ENCODE data around the gene POP5.
"Not testable (repeated sequence)": the region's sequence is repeated elsewhere in the genome, so short reads cannot be mapped to it uniquely, and the experiment has no call there.

POP5 gene, protein sequence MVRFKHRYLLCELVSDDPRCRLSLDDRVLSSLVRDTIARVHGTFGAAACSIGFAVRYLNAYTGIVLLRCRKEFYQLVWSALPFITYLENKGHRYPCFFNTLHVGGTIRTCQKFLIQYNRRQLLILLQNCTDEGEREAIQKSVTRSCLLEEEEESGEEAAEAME

DNA sequence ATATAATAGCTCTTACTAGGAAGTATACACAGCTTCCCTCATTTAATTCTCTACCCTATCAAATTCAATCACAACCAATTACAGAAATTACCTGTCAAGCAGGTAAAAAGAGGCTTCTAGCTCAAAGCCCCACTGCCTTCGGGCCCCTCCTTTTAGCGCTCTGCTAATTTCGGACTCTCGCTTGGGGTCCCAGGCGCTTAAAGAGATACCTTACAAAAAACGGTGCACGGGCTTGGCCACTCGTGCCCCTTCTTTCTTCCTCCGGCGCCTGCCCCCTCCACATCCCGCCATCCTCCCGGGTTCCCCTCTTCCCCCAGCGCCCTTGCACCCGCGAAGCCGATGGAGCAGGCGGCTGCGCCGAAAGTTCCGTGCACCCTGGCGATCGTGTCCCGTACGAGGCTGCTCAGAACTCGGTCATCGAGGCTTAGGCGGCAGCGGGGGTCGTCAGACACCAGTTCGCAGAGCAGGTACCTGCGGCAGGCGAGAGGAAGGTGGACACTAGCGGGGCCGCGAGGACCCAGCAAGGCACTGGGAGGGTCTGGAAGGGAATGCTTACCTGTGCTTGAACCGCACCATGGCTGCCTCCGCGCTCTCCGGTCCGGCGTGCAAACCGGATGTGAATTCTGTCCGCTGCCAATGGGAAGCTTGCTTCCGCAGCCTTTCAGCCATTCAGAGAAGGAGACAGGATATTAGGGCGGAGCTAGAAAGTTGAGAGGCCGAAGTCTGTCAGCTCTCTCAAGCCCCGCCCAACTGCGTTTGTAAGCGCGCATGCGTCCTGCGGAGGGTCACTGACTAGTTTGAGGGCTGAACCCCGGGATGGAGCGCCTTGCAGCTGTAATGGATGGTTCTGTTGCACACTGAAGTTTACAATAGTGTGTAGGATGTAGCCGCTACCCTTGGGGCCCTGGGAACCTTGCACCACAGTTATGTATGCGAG is at the start of gene POP5:
POP5 (minus strand) TSS at position 616 of the 937 bp plus-strand sequence; CDS start at position 576, 40 bp downstream.
- H3K4me3 ChIP-seq (ENCODE audit: insufficient read length, low read depth), result peak within 1 kb of the TSS; percentile 95
- peaks cover 38% of the 10 kb centered on the region for H3K36me3 ChIP-seq (ENCODE audit: insufficient read depth, insufficient read length, low read length)
- no peaks in the 10 kb centered on the region for H3K9me3 ChIP-seq (ENCODE audit: insufficient read depth, low read length)
- peaks cover 13% of the 10 kb centered on the region for H3K27me3 ChIP-seq (ENCODE audit: insufficient read depth, insufficient read length)
- peak; percentile 98 for DNase-seq (ENCODE audit: low read depth, low spot score)
- H3K9ac ChIP-seq (ENCODE audit: insufficient read length, low read depth), result peak within 1 kb of the TSS; percentile 94
- no peaks in the 10 kb centered on the region for H3K4me1 ChIP-seq (ENCODE audit: insufficient read depth, insufficient read length)
- TF ChIP-seq SUZ12 (IDR thresholded peaks at IDR 0.05; ENCODE audit: extremely low read depth, insufficient read depth, insufficient read length) (no peak), YY1 (IDR thresholded peaks at IDR 0.05; ENCODE audit: insufficient read depth, insufficient read length) (peak; percentile 68)

DNA sequence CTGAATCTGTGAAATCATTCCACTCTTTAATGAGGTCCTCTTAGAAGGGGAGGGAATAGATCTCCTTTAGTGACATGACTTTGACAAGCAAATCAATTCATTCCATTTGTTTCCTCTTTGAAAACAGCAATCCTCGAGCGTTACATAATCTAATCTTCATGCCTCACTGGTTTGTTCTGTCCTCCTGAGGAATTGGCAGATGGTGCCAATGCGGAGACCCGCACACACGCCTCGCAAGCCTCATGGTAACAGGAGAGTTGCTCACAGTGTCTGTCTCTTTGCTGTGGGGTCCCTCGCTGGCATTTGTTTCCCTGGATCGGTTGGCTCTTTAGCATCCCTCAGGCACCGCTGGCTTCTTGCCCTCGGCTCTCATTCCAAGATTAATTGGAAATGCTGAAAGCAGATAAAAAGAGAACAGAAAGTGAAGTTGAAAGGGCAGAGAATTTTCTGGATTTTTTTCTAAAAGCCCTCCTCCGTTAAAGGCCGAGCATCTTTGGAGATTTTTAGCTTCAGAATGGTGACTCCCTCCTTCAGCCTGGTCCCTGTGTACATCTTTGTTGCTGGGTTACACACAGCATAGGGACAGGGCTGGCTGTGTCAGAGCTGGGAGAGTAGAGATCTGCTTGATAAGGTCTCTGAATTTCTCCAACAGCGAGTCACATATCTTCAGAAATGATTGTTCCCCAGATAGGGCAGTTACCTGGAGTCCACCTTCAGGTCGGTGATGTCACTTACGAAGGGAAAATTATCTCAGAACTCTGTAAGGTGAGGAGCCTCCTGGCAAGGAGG is 49.1 kb upstream of the POP5 start:
- TF ChIP-seq SUZ12 (IDR thresholded peaks at IDR 0.05; ENCODE audit: extremely low read depth, insufficient read depth, insufficient read length) (no peak), YY1 (IDR thresholded peaks at IDR 0.05; ENCODE audit: insufficient read depth, insufficient read length) (no peak), ZNF274 (IDR thresholded peaks at IDR 0.05; ENCODE audit: low read depth, low read length) (no peak)
- Histone ChIP-seq H3K36me3 (ENCODE audit: insufficient read depth, insufficient read length, low read length) (no peaks in the 10 kb centered on the region), H3K4me1 (ENCODE audit: insufficient read depth, insufficient read length) (no peaks in the 10 kb centered on the region), H3K9me3 (ENCODE audit: insufficient read depth, low read length) (no peaks in the 10 kb centered on the region), H3K27me3 (ENCODE audit: insufficient read depth, insufficient read length) (peaks cover 4% of the 10 kb centered on the region), H3K9ac (ENCODE audit: insufficient read length, low read depth) (no peak overlapping the region), H3K4me3 (ENCODE audit: insufficient read length, low read depth) (no peak overlapping the region)
- DNase-seq (ENCODE audit: low read depth, low spot score), result no peak

DNA sequence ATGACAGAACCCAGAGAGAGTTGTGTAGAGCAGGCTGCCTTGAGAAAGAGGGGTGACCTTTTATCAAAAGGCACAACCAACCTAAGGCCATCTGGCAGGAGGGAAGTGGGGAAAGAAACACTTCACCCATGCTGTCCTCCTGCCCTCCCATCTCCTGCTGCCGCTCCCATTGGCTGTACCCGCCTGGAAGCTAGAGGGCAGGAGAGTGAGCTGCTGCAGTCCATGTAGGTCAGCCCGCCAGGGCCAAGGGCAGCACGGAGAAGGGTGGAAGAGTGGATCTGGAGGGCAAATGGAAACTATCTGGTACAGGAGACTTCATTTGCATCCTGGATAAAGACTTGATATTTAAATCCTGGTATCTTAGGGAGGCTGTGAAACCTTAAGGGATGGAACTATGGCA is 47.7 kb upstream of the POP5 start:
- Histone ChIP-seq H3K27me3 (ENCODE audit: insufficient read depth, insufficient read length) (no peaks in the 10 kb centered on the region), H3K9ac (ENCODE audit: insufficient read length, low read depth) (no peak overlapping the region), H3K4me3 (ENCODE audit: insufficient read length, low read depth) (no peak overlapping the region), H3K36me3 (ENCODE audit: insufficient read depth, insufficient read length, low read length) (no peaks in the 10 kb centered on the region), H3K4me1 (ENCODE audit: insufficient read depth, insufficient read length) (no peaks in the 10 kb centered on the region), H3K9me3 (ENCODE audit: insufficient read depth, low read length) (no peaks in the 10 kb centered on the region)
- no peak for DNase-seq (ENCODE audit: low read depth, low spot score)
- TF ChIP-seq SUZ12 (IDR thresholded peaks at IDR 0.05; ENCODE audit: extremely low read depth, insufficient read depth, insufficient read length), result no peak
- no peak for TF ChIP-seq YY1 (IDR thresholded peaks at IDR 0.05; ENCODE audit: insufficient read depth, insufficient read length)
- no peak for TF ChIP-seq ZNF274 (IDR thresholded peaks at IDR 0.05; ENCODE audit: low read depth, low read length)

DNA sequence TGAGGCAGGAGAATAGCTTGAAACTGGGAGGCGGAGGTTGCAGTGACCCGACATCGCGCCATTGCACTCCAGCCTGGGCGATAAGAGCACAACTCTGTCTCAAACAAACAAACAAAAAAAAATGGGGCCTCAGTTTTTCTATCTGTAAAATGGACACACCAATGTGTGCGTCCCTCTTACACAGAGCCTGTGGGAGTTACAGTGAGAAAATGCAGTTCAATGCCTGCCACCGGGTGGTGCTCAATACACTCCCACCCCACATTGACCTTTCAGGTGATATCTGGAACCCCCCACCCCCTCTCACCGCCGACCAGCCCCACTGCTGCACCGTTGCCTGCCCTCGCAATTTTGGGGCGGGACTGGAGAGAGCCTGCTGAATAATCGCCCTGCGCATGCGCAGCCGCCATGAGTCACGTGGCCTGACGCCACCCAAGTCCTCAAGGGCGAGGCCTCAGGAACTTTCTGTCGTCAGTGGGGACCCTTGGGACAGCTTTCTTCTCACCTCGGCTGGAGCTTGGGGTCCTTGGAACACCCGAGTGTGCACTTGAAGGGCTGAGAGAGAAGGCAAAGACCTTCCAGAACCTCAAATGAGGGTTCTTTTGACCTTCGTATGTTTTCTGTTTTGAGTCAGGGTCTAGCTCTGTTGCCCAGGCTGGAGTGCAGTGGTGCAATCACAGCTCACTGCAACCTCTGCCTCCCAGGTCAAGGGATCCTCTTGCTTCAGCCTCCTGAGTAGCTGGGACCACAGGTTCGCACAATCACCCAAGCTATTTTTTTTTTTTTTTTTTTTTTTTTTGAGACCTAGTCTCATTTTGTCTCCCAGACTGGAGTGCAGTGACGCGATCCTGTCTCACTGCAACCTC is 44.6 kb upstream of the POP5 start:
- Histone ChIP-seq H3K36me3 (ENCODE audit: insufficient read depth, insufficient read length, low read length) (no peaks in the 10 kb centered on the region), H3K4me1 (ENCODE audit: insufficient read depth, insufficient read length) (no peaks in the 10 kb centered on the region), H3K9ac (ENCODE audit: insufficient read length, low read depth) (no peak overlapping the region), H3K9me3 (ENCODE audit: insufficient read depth, low read length) (no peaks in the 10 kb centered on the region), H3K4me3 (ENCODE audit: insufficient read length, low read depth) (no peak overlapping the region), H3K27me3 (ENCODE audit: insufficient read depth, insufficient read length) (no peaks in the 10 kb centered on the region)
- no peak for TF ChIP-seq ZNF274 (IDR thresholded peaks at IDR 0.05; ENCODE audit: low read depth, low read length)
- no peak for DNase-seq (ENCODE audit: low read depth, low spot score)

DNA sequence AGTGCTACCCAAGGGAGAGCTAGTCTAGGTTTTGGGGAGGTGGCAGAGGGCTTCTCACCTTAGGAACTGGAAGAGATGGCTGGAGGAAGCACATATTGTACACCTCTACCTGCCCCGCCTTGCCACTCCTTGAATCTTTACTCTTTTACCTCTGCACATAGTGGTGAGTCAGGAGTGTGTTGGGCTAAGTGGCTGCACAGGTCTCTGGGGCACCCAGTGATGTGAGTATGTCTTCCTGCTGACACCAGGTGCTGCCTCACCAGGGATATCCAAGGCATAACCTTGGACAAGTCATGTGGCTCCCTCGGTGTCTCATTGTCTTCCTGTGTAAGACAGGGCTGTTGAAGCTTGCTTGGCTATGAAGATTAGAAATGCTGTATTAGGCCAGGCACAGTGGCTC is 39.4 kb upstream of the POP5 start:
- H3K36me3 ChIP-seq (ENCODE audit: insufficient read depth, insufficient read length, low read length), result no peaks in the 10 kb centered on the region
- no peak for DNase-seq (ENCODE audit: low read depth, low spot score)
- H3K27me3 ChIP-seq (ENCODE audit: insufficient read depth, insufficient read length), result no peaks in the 10 kb centered on the region
- H3K4me1 ChIP-seq (ENCODE audit: insufficient read depth, insufficient read length), result peaks cover 4% of the 10 kb centered on the region
- H3K4me3 ChIP-seq (ENCODE audit: insufficient read length, low read depth), result no peak overlapping the region
- no peak overlapping the region for H3K9ac ChIP-seq (ENCODE audit: insufficient read length, low read depth)
- TF ChIP-seq SUZ12 (IDR thresholded peaks at IDR 0.05; ENCODE audit: extremely low read depth, insufficient read depth, insufficient read length) (no peak), ZNF274 (IDR thresholded peaks at IDR 0.05; ENCODE audit: low read depth, low read length) (no peak), YY1 (IDR thresholded peaks at IDR 0.05; ENCODE audit: insufficient read depth, insufficient read length) (no peak)
- H3K9me3 ChIP-seq (ENCODE audit: insufficient read depth, low read length), result no peaks in the 10 kb centered on the region

DNA sequence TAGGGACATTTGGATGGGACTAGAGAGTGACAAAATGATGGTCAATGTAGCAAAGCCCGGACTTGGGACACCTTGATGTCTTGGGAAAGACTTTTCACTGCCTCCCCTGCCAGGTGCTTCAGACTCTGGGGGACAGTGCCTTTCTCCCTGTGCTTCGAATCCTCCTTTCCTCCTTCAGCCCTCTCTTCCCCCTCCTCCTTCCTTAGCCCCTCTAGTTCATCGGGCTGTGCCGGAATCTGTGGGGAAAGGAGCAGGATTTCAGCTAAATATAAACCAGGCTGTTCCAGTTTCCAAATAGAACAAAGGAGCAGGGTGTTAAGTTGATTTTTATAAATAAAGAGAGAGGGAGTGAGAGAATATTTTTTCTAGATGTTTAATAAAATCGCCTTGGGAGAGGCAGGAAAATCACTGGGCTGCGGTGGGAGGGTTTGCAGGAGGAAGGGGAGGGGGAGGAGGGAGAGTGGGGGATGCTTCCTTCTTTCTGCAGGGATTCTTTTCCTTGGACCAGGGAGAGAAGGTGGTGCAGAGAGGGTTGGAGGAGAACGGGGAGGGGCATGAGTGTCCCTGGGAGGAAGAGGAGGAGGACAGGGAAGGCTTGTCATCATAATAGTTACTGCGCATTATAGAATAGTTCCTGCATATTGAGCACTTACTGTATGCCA is 37.9 kb upstream of the POP5 start:
- no peak for DNase-seq (ENCODE audit: low read depth, low spot score)
- Histone ChIP-seq H3K27me3 (ENCODE audit: insufficient read depth, insufficient read length) (no peaks in the 10 kb centered on the region), H3K9me3 (ENCODE audit: insufficient read depth, low read length) (no peaks in the 10 kb centered on the region), H3K4me3 (ENCODE audit: insufficient read length, low read depth) (no peak overlapping the region), H3K36me3 (ENCODE audit: insufficient read depth, insufficient read length, low read length) (no peaks in the 10 kb centered on the region), H3K9ac (ENCODE audit: insufficient read length, low read depth) (no peak overlapping the region), H3K4me1 (ENCODE audit: insufficient read depth, insufficient read length) (peaks cover 4% of the 10 kb centered on the region)
- no peak for TF ChIP-seq YY1 (IDR thresholded peaks at IDR 0.05; ENCODE audit: insufficient read depth, insufficient read length)
- no peak for TF ChIP-seq ZNF274 (IDR thresholded peaks at IDR 0.05; ENCODE audit: low read depth, low read length)
- no peak for TF ChIP-seq SUZ12 (IDR thresholded peaks at IDR 0.05; ENCODE audit: extremely low read depth, insufficient read depth, insufficient read length)

DNA sequence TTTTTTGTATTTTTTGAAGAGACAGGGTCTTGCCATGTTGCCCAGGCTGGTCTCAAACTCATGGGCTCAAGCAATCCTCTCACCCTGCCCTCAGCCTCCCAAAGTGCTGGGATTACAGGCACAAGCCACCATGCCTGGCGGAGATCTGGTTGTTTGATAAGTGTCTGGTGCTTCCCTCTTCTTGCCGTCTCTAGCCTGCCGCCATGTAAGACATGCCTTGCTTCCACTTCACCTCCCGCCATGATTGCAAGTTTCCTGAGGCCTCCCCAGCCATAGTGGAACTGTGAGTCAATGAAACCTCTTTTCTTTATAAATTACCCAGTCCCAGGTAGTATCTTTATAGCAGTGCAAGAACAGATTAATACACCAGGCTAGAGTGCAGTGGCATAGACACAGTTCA is 36.6 kb upstream of the POP5 start:
- H3K36me3 ChIP-seq (ENCODE audit: insufficient read depth, insufficient read length, low read length), result not testable (repeated sequence)

DNA sequence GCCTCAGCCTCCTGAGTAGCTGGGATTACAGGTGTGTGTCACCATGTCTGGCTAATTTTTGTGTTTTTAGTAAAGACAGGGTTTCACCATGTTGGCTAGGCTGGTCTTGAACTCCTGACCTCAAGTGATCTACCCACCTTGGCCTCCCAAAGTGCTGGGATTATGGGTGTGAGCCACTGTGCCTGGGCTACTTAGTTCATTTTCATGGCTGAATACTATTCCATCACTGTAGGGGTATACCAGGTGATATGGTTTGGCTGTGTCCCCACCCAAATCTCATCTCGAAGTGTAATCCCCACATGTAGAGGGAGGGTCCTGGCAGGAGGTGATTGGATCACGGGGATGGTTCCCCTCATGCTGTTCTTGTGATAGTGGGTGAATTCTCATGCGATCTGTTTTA is 36.0 kb upstream of the POP5 start:
- DNase-seq (ENCODE audit: low read depth, low spot score); H3K9ac ChIP-seq (ENCODE audit: insufficient read length, low read depth); H3K4me1 ChIP-seq (ENCODE audit: insufficient read depth, insufficient read length); H3K9me3 ChIP-seq (ENCODE audit: insufficient read depth, low read length); H3K27me3 ChIP-seq (ENCODE audit: insufficient read depth, insufficient read length); H3K4me3 ChIP-seq (ENCODE audit: insufficient read length, low read depth); H3K36me3 ChIP-seq (ENCODE audit: insufficient read depth, insufficient read length, low read length): not testable (repeated sequence)

More for the DNA sequence above, 36.6 kb upstream of the POP5 start:
- not testable (repeated sequence) for H3K9me3 ChIP-seq (ENCODE audit: insufficient read depth, low read length); H3K27me3 ChIP-seq (ENCODE audit: insufficient read depth, insufficient read length); DNase-seq (ENCODE audit: low read depth, low spot score); H3K4me1 ChIP-seq (ENCODE audit: insufficient read depth, insufficient read length); H3K9ac ChIP-seq (ENCODE audit: insufficient read length, low read depth); H3K4me3 ChIP-seq (ENCODE audit: insufficient read length, low read depth)

Measured in NT2/D1 (cell line).